Progenitor cell of endocrine pancreas (in vitro differentiated cells): ENCODE measurements around the gene CLEC16A. TPM values are rescaled to one million over a fixed set of nuclear protein-coding genes. Genes with fewer than 3 reads are reported as not detected.
"Not testable (repeated sequence)": the region's sequence is repeated elsewhere in the genome, so short reads cannot be mapped to it uniquely, and the experiment has no call there.

Experiments
- DNase-seq: peaks from one replicate; pipeline ENCODE4 v3.0.0; 2021; ENCODE audit warnings: low spot score; ENCODE audit not compliant: unreplicated experiment
- H3K27ac Mint-ChIP-seq: 2 replicates; pipeline ENCODE4 v1.8.0; 2021; ENCODE audit warnings: mild to moderate bottlenecking, moderate library complexity, mixed read lengths
- H3K27me3 Mint-ChIP-seq: 2 replicates; pipeline ENCODE4 v1.8.0; 2021; ENCODE audit warnings: mixed read lengths
- H3K36me3 Mint-ChIP-seq: 2 replicates; pipeline ENCODE4 v1.8.0; 2022; ENCODE audit warnings: mixed read lengths; ENCODE audit not compliant: insufficient read depth
- H3K4me1 Mint-ChIP-seq: 2 replicates; pipeline ENCODE4 v1.8.0; 2021; ENCODE audit warnings: low read depth, mixed read lengths
- H3K4me3 Mint-ChIP-seq: 2 replicates; pipeline ENCODE4 v1.8.0; 2021; ENCODE audit warnings: low read depth, mild to moderate bottlenecking, moderate library complexity, mixed read lengths
- H3K9me3 Mint-ChIP-seq: 2 replicates; pipeline ENCODE4 v1.8.0; 2021; ENCODE audit warnings: low read depth, mixed read lengths
- total RNA-seq: library from RNA; stranded (reverse); gene quantifications from 2 replicates; pipeline ENCODE4 v1.2.1, GENCODE V29; 2021
- TF ChIP-seq, protein P1 (sequence below): fragments of 200-600 bp; sonication (generic); IDR thresholded peaks from one replicate; pipeline ENCODE4 v1.5.0; 2021; ENCODE audit warnings: antibody characterized with exemption, mild to moderate bottlenecking; ENCODE audit not compliant: unreplicated experiment

CLEC16A gene
- total RNA-seq, 1 donor from 2014 or later, result 34.3 TPM

DNA sequence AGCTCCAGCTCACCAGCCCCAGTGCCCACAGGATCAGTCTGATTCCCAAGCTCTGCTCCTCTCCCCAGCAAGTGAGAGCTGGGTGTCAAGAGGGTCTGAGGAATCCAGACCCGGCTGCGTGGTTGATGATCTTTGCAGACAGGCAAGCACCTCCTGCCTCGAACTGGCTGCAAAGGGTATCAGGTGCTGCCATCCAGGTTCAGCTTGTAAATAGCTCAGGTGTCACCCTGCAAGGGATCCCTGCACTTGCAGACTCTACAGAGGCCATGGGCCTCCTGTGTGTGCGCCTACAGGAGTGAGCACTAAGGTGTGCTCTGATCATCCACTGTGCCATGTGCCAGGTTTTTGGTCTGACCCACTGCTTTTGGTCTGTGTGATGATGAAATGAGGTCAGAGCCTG lies 18.3 kb upstream of the CLEC16A start:
- no peak for DNase-seq
- H3K36me3 Mint-ChIP-seq, result peaks cover 14% of the 10 kb centered on the region
- no peaks in the 10 kb centered on the region for H3K27me3 Mint-ChIP-seq
- TF ChIP-seq, protein P1, sequence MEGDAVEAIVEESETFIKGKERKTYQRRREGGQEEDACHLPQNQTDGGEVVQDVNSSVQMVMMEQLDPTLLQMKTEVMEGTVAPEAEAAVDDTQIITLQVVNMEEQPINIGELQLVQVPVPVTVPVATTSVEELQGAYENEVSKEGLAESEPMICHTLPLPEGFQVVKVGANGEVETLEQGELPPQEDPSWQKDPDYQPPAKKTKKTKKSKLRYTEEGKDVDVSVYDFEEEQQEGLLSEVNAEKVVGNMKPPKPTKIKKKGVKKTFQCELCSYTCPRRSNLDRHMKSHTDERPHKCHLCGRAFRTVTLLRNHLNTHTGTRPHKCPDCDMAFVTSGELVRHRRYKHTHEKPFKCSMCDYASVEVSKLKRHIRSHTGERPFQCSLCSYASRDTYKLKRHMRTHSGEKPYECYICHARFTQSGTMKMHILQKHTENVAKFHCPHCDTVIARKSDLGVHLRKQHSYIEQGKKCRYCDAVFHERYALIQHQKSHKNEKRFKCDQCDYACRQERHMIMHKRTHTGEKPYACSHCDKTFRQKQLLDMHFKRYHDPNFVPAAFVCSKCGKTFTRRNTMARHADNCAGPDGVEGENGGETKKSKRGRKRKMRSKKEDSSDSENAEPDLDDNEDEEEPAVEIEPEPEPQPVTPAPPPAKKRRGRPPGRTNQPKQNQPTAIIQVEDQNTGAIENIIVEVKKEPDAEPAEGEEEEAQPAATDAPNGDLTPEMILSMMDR, result no peak
- no peak overlapping the region for H3K4me3 Mint-ChIP-seq
- no peaks in the 10 kb centered on the region for H3K4me1 Mint-ChIP-seq
- no peak overlapping the region for H3K27ac Mint-ChIP-seq
- no peaks in the 10 kb centered on the region for H3K9me3 Mint-ChIP-seq

DNA sequence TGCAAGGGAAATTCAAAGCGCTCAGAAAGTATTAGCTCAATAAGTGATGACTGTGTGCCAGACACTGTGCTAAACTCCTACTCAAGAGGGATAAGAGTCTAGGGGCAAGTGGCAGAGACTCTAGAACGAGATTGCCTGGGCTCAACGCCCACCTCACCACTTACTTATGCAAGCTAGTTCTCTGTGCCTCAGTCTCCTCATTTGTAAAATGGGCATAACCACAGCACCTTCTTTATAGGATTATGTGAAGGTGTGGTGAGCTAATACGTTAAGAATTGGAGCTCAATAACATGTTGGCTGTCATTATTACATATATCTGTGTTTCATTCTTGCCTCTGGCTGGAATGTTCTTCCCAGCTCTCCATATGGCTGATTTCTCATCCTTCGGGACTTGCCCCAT lies 17.5 kb upstream of the CLEC16A start:
- TF ChIP-seq, protein P1, result no peak
- Mint-ChIP-seq H3K9me3 (no peaks in the 10 kb centered on the region), H3K4me1 (no peaks in the 10 kb centered on the region), H3K27ac (no peak overlapping the region), H3K36me3 (peaks cover 14% of the 10 kb centered on the region), H3K4me3 (no peak overlapping the region), H3K27me3 (no peaks in the 10 kb centered on the region)
- DNase-seq, result no peak

DNA sequence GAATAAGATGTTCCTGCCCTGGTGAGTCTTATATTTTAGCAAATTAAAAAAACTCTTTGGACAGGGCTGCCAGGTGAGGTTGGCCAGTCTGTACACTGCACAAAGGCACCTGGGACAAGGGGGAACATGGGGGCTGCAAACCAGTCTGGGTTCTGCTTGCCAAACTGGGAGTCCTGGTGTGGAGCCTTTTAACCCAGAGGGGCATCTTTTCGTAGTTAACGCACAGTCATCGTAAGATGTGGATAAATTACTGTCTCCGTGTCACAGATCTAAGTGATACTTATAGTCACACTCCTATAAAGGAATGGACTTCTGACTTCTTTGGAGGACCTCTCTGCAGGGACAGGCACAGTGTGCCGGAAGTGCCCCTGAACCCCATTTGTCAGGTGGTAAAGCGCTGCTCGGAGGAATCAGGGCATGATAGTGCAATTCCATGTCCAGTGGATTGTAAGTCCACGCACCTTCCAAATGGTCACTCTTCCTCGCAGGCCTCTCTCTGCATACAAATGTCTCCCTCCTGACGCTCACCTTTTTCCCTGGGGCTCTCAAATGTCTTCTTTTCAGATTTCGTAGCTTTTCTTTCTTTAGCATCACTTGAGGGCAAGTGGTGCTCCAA lies 16.8 kb upstream of the CLEC16A start:
- no peaks in the 10 kb centered on the region for H3K4me1 Mint-ChIP-seq
- H3K36me3 Mint-ChIP-seq, result peaks cover 14% of the 10 kb centered on the region
- TF ChIP-seq, protein P1, result no peak
- no peak for DNase-seq
- H3K27ac Mint-ChIP-seq, result no peak overlapping the region
- no peak overlapping the region for H3K4me3 Mint-ChIP-seq
- H3K27me3 Mint-ChIP-seq, result no peaks in the 10 kb centered on the region
- H3K9me3 Mint-ChIP-seq, result no peaks in the 10 kb centered on the region

DNA sequence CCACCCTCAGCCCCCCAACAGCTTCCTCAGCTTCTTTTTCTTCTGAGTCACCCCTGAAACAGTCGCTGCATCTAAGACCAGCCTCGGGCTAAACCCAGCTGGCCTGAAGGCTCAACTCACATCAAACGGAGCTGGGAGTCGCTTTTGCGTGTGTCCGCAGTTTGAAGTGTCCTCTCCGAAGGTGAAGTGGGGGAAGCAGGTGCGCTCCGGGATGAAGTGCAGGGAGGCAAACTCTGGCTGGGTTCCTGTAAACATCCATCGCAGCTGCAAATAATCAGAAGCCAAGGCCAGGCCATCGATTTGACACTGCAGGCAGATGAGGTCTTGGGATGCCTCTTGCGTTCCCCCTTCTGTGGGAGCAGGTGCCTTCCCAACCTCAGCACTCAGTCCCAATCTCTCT lies 15.3 kb upstream of the CLEC16A start:
- not testable (repeated sequence) for DNase-seq, H3K4me1 Mint-ChIP-seq, H3K27me3 Mint-ChIP-seq, H3K4me3 Mint-ChIP-seq, H3K9me3 Mint-ChIP-seq, H3K27ac Mint-ChIP-seq
- H3K36me3 Mint-ChIP-seq, result peaks cover 16% of the 10 kb centered on the region

DNA sequence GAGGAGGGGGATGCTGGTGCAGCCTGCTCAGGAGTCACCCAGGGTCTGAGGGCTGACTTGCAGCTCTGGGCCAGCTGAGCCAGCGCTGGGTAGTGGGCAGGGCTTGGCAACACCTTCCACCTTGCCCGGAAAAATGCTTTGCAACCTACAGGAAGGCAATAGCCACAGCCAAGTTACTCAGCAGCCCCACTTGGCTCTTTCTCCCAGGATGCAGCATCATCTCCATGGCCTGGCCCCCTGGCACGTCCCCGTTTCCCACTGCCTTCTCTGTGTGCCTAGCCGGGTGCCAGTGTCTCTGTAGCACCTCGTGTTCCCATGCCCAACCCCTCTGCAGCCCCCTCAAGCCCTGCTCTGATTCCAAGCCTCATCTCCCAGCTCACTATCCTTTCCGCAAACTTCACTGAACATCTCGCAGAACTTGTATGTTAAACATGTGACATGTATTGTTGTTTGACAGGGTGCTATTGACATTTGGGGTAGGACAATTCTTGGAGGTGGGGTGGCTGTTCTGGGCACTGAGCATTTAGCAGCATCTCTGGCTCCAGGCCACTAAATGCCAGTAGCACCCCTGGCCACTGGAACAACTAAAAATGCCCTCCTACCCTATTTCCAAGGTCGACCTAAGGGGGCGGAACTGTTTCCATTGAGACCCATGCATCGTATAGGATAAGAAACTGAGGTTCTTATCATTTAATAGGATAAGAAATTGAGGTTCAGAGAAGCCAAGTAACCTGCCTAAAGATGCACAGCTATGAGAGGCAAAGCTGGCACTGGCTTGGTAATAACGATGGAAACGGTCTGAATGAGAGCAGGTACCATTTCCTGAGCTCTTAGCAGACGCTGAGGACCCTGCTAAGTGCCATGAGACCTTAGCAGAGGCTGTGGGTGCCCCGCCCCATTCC lies 14.3 kb upstream of the CLEC16A start:
- Mint-ChIP-seq H3K27ac (no peak overlapping the region), H3K4me1 (no peaks in the 10 kb centered on the region), H3K27me3 (no peaks in the 10 kb centered on the region), H3K4me3 (no peak overlapping the region), H3K36me3 (peaks cover 16% of the 10 kb centered on the region), H3K9me3 (no peaks in the 10 kb centered on the region)
- DNase-seq, result no peak
- TF ChIP-seq, protein P1, result no peak
